CD4-positive, alpha-beta T cell treated with Interleukin-17A for 1 hour (primary cell): ENCODE data around the gene APP.

Experiments used
- DNase-seq: peaks from one replicate; pipeline ENCODE4 v3.0.0-alpha.2; 2020

Gene APP

GRCh38 chr21:26125433-26126167, 45.0 kb downstream of the APP start:
- DNase-seq = no peak

GRCh38 chr21:26124896-26125295, 45.7 kb downstream of the APP start:
- DNase-seq = no peak

GRCh38 chr21:26124421-26124833, 46.1 kb downstream of the APP start:
- DNase-seq = no peak

- no peak for DNase-seq
Measured at GRCh38 chr21:26123012-26123411, 47.6 kb downstream of the APP start.

GRCh38 chr21:26120828-26121227, 49.7 kb downstream of the APP start:
- DNase-seq = no peak

- DNase-seq = no peak
Measured at GRCh38 chr21:26119906-26120305, 50.7 kb downstream of the APP start.

- DNase-seq = no peak
Measured at GRCh38 chr21:26118938-26119540, 51.5 kb downstream of the APP start.

GRCh38 chr21:26117972-26118367, 52.6 kb downstream of the APP start:
- DNase-seq = no peak

GRCh38 chr21:26117324-26117971, 53.1 kb downstream of the APP start:
- DNase-seq = no peak

- DNase-seq = no peak
Measured at GRCh38 chr21:26116456-26117011, 54.0 kb downstream of the APP start.

- no peak for DNase-seq
Measured at GRCh38 chr21:26115899-26116298, 54.7 kb downstream of the APP start.

GRCh38 chr21:26115305-26115704, 55.3 kb downstream of the APP start:
- no peak for DNase-seq

GRCh38 chr21:26112975-26113374, 57.6 kb downstream of the APP start:
- DNase-seq = no peak

GRCh38 chr21:26112127-26112742, 58.3 kb downstream of the APP start:
- DNase-seq = no peak

GRCh38 chr21:26110715-26111114, 59.9 kb downstream of the APP start:
- no peak for DNase-seq

- no peak for DNase-seq
Measured at GRCh38 chr21:26107429-26107828, 63.1 kb downstream of the APP start.

GRCh38 chr21:26106562-26106961, 64.0 kb downstream of the APP start:
- no peak for DNase-seq

GRCh38 chr21:26105819-26106218, 64.8 kb downstream of the APP start:
- no peak for DNase-seq

GRCh38 chr21:26100573-26100972, 70.0 kb downstream of the APP start:
- DNase-seq = no peak

GRCh38 chr21:26099610-26100219, 70.9 kb downstream of the APP start:
- no peak for DNase-seq

- DNase-seq = no peak
Measured at GRCh38 chr21:26098772-26099397, 71.7 kb downstream of the APP start.

- DNase-seq = no peak
Measured at GRCh38 chr21:26097475-26097874, 73.1 kb downstream of the APP start.
